ENCODE results near the gene SYCN.
"Not testable (repeated sequence)": the region's sequence is repeated elsewhere in the genome, so short reads cannot be mapped to it uniquely, and the experiment has no call there.

Gene SYCN

DNA sequence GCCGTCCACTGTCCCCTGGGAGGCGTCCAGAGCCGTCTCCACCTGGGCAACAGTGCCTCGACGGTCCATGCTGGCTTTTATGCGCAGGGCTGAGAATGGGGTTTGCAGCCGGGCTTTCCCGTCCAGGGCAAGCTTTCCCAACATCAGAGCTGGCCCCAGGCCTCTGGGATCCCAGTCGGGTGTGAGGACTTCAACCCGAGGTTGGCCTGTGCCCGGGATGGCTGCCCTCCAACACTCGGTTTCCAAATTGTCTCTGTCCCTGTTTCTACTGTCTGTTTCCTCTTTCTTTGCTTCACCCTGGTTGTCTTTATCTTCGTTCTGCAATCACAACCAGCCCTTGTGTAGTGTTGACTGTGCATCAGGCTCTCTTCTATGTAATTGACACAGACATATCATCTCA, 44.7 kb upstream of the SYCN start, which contains the start of gene IFNL4:
Gene IFNL4 (minus strand): TSS at position 51 of the 400 bp plus-strand sequence.
- no peak for DNase-seq
- TF ChIP-seq, protein P1, sequence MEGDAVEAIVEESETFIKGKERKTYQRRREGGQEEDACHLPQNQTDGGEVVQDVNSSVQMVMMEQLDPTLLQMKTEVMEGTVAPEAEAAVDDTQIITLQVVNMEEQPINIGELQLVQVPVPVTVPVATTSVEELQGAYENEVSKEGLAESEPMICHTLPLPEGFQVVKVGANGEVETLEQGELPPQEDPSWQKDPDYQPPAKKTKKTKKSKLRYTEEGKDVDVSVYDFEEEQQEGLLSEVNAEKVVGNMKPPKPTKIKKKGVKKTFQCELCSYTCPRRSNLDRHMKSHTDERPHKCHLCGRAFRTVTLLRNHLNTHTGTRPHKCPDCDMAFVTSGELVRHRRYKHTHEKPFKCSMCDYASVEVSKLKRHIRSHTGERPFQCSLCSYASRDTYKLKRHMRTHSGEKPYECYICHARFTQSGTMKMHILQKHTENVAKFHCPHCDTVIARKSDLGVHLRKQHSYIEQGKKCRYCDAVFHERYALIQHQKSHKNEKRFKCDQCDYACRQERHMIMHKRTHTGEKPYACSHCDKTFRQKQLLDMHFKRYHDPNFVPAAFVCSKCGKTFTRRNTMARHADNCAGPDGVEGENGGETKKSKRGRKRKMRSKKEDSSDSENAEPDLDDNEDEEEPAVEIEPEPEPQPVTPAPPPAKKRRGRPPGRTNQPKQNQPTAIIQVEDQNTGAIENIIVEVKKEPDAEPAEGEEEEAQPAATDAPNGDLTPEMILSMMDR (IDR thresholded peaks at IDR 0.05), result no peak
- no peaks in the 10 kb centered on the region for H3K9me3 ChIP-seq
- H3K4me3 ChIP-seq, result no peak within 1 kb of the TSS
- peaks cover 0 to 56% of the 10 kb centered on the region in 2 donors for H3K27me3 ChIP-seq
- H3K27ac ChIP-seq, result no peak within 1 kb of the TSS
- H3K36me3 ChIP-seq, result no peaks in the 10 kb centered on the region
- peaks cover 0 to 13% (median 5%) of the 10 kb centered on the region in 4 donors for H3K4me1 ChIP-seq
- intact Hi-C loops (cut with DNase I; ENCODE audit: low total_unique reads), result no loop called here

DNA sequence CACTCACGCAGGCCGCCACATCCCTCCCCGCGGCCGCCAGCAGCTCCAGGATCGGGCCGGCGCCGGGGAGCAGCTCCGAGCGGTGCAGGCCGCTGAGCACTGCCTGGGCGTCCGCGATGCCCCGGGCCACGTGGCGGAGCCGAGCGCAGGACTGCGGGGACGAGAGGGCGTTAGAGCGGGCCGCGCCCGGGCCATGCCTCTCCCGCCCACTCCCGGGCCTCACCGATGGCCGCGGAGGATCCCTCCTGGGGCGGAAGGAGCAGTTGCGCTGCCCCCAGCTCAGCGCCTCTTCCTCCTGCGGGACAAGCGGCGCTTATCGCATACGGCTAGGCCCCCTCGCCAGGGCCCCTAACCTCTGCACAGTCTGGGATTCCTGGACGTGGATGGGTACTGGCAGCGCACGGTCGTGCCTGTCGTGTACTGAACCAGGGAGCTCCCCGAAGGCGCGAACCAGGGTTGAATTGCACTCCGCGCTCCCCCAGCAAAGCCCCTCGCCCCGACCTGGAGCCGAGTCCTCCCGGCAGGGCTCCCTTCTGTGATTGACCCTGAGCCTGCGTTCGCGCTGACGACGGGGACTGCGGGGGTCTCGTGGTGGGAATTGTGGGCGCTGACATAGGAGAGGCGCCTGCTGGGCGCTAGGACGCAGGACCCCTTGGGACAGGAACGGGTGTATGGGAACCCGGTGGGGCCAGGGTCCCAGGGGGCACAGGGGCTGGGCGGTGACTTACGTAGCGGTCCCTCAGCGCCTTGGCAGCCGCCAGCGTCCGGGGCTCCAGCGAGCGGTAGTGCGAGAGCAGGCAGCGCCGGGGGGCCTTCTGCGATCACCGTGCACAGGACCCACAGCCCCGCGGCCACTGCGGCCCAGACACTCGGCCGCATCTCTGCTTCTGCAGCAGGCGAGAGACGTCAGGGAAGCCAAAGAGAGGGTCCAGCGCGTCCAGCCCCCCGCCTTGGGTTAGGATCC, 43.9 kb upstream of the SYCN start:
- TF ChIP-seq, protein P1 (IDR thresholded peaks at IDR 0.05), result no peak
- DNase-seq, result no peak
- Histone ChIP-seq H3K27ac (no peak overlapping the region), H3K27me3 (peaks cover 0 to 60% of the 10 kb centered on the region in 2 donors), H3K4me3 (no peak overlapping the region), H3K9me3 (no peaks in the 10 kb centered on the region), H3K36me3 (no peaks in the 10 kb centered on the region), H3K4me1 (peaks cover 0 to 13% (median 5%) of the 10 kb centered on the region in 4 donors)
- intact Hi-C loops (cut with DNase I; ENCODE audit: low total_unique reads), result no loop called here

DNA sequence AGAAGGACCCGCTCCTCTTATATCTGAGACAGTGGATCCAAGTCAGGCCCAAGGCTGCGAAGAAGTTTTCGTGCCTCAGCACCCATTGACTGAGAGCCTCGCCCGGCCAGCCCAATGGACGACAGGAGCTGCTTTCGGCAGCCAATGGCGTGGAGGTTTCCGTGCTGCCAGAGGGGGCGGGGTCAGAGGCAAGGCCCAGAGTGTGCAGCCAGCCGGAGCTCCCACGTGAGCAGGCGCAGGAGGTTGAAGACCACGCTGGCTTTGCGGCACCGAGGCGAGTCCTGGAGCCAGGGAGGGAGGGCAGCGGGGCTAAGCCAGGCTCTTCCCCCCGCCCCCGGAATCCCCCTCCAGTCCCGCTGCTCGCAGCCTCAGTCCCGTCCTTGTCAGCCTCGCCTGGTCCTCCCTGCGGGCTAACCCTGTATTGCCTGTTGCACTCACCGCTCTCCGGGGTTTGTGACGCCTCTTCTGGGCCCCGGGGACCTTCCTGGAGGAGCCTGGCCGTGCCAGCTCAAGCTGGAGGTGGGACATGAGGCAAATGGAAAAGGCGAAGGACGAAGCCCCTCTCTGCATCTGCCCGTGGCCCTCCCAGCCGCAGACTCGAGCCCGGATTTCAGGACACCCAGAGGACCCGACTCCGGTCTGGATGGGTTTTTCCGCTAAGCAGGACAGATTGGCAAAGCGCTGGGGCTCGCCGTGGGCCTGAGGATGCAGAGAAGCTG, 43.0 kb upstream of the SYCN start:
- peaks cover 0 to 60% of the 10 kb centered on the region in 2 donors for H3K27me3 ChIP-seq
- intact Hi-C loops (cut with DNase I; ENCODE audit: low total_unique reads), result no loop called here
- H3K4me3 ChIP-seq, result no peak overlapping the region
- no peak for DNase-seq
- H3K36me3 ChIP-seq, result no peaks in the 10 kb centered on the region
- H3K4me1 ChIP-seq, result peaks cover 0 to 13% (median 5%) of the 10 kb centered on the region in 4 donors
- no peaks in the 10 kb centered on the region for H3K9me3 ChIP-seq
- H3K27ac ChIP-seq, result no peak overlapping the region
- TF ChIP-seq, protein P1 (IDR thresholded peaks at IDR 0.05), result no peak

DNA sequence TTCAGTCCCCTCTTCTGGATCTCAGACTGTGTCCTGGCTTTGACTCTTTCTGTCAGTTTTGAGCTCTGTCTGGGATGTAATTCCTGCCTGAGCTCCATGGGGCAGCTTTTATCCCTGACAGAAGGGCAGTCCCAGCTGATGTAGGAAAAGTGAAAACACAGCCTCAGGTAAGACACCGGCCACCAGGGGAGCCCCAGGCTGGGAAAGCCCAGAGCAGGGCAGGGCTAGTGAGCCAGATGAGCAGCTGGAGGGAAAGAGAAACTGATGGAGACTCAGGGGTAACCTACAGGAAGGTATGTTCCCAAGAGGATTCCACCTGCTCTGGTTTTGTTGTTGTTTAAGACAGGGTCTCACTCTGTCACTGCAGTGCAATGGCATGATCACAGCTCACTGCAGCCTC, 41.1 kb upstream of the SYCN start:
- Histone ChIP-seq H3K4me1 (peaks cover 0 to 13% (median 5%) of the 10 kb centered on the region in 4 donors), H3K27me3 (peaks cover 0 to 55% of the 10 kb centered on the region in 2 donors)
- intact Hi-C loops (cut with DNase I; ENCODE audit: low total_unique reads); H3K27ac ChIP-seq; H3K4me3 ChIP-seq; H3K36me3 ChIP-seq; DNase-seq; H3K9me3 ChIP-seq: not testable (repeated sequence)

DNA sequence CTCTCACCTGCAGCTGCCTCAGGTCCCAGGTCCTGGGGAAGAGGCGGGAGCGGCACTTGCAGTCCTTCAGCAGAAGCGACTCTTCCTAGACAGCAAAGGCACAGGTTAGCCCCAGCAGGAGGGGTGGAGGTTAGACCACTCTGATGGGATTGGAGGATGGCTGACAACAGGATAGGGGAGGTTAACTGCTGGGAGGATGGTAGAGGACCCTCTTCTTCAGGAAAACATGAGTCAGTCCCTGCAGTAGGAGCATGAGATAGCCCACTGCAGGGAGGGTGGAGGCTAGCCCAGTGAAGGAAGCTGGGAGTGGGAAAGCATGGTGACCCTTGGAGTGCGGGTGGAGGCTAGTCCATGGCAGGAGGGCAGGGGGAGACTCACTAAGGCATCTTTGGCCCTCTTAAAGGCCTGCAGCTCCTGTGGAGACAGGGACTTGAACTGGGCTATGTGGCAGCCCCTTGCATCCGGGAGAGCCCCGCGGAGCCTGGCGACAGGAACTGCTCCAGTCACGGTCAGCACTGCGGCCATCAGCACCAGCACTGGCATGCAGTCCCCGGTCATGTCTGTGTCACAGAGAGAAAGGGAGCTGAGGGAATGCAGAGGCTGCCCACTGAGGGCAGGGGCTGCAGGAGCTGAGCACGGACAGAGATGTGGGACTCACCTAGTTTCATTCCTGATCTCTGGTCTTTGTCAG, 40.5 kb upstream of the SYCN start, which contains the start of gene IFNL3:
Gene IFNL3 (minus strand): TSS at position 597 of the 691 bp plus-strand sequence. CDS start 39 bp downstream, at position 558.
- H3K4me3 ChIP-seq; DNase-seq; H3K9me3 ChIP-seq; intact Hi-C loops (cut with DNase I; ENCODE audit: low total_unique reads); H3K27ac ChIP-seq; H3K36me3 ChIP-seq: not testable (repeated sequence)
- Histone ChIP-seq H3K27me3 (peaks cover 0 to 52% of the 10 kb centered on the region in 2 donors), H3K4me1 (peaks cover 0 to 13% (median 5%) of the 10 kb centered on the region in 4 donors)

DNA sequence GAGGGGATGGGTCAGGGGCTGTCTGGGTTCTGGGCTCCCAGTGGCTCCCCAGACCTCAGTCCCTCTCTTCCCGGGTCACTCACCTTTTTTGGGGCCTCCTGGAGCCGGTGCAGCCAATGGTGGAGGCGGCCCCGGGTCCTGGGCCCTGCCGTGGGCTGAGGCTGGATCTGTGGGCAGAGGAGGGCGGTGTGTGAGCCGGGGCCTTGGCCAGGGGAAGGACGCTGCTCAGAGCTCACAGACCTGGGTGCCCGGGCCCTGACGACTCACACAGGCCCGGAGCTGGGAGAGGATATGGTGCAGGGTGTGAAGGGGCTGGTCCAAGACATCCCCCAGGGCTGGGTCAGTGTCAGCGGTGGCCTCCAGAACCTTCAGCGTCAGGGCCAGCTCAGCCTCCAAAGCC, 39.7 kb upstream of the SYCN start:
- H3K9me3 ChIP-seq; H3K36me3 ChIP-seq; H3K4me3 ChIP-seq; DNase-seq; intact Hi-C loops (cut with DNase I; ENCODE audit: low total_unique reads); H3K27ac ChIP-seq: not testable (repeated sequence)
- H3K4me1 ChIP-seq, result peaks cover 0 to 13% (median 5%) of the 10 kb centered on the region in 4 donors
- H3K27me3 ChIP-seq, result peaks cover 0 to 44% of the 10 kb centered on the region in 2 donors
